Keratinocyte (primary cell): Measurements from ENCODE around the gene NPTXR. TPM values are rescaled to one million over a fixed set of nuclear protein-coding genes. Genes with fewer than 3 reads are reported as not detected.

Source experiments
- DNase-seq: peaks from one replicate; pipeline ENCODE4 v3.0.0-alpha.2; 2011; ENCODE audit warnings: low read depth, missing footprints, low spot score
- FAIRE-seq: peaks from 2 replicates; lab custom pipeline; 2011; peaks lifted over from hg19 to GRCh38; lab: Jason Lieb, UNC
- H2AFZ ChIP-seq: 2 replicates; pipeline ENCODE4 v1.6.0; 2012; ENCODE audit warnings: low read length, control low read depth, inconsistent platforms; ENCODE audit not compliant: control insufficient read depth
- H3K27ac ChIP-seq: 2 replicates; pipeline ENCODE4 v1.5.1; 2011; ENCODE audit warnings: low read length; ENCODE audit not compliant: control insufficient read depth, insufficient read depth
- H3K27me3 ChIP-seq: 3 replicates; pipeline ENCODE4 v1.6.0; 2011; ENCODE audit warnings: low read length; ENCODE audit not compliant: control insufficient read depth, insufficient read depth; ENCODE audit errors: extremely low read depth
- H3K36me3 ChIP-seq, 2 experiments: 2 replicates in 1 of 2; 3 replicates in 1 of 2; pipeline ENCODE4 v1.5.1; 2011; ENCODE audit warnings: low read length in 2 of 2, mild to moderate bottlenecking in 1 of 2; ENCODE audit not compliant: control insufficient read depth in 2 of 2, insufficient read depth in 2 of 2; ENCODE audit errors: extremely low read depth in 1 of 2
- H3K4me1 ChIP-seq: 3 replicates; pipeline ENCODE4 v1.5.1; 2011; ENCODE audit warnings: low read length; ENCODE audit not compliant: control insufficient read depth, insufficient read depth; ENCODE audit errors: extremely low read depth
- H3K4me2 ChIP-seq: 3 replicates; pipeline ENCODE4 v1.6.0; 2011; ENCODE audit warnings: low read depth, low read length; ENCODE audit not compliant: control insufficient read depth, insufficient read depth; ENCODE audit errors: extremely low read depth
- H3K4me3 ChIP-seq, 3 experiments: fragments of 200-600 bp in 1 of 3; sonication (generic) in 1 of 3; 2 replicates in 2 of 3; 3 replicates in 1 of 3; pipeline ENCODE4 v1.5.1; 2011 to 2016; ENCODE audit warnings: low read length in 3 of 3, mild to moderate bottlenecking in 3 of 3, control low read depth in 2 of 3, inconsistent platforms in 1 of 3, low read depth in 1 of 3, mixed read lengths in 1 of 3, mixed run types in 1 of 3, moderate library complexity in 1 of 3; ENCODE audit not compliant: control insufficient read depth in 2 of 3, insufficient read depth in 2 of 3; ENCODE audit errors: extremely low read depth in 1 of 3
- H3K79me2 ChIP-seq: 2 replicates; pipeline ENCODE4 v1.6.0; 2012; ENCODE audit warnings: low read length; ENCODE audit not compliant: control insufficient read depth, insufficient read depth
- H3K9ac ChIP-seq: 3 replicates; pipeline ENCODE4 v1.6.0; 2011; ENCODE audit warnings: low read length; ENCODE audit not compliant: control insufficient read depth, insufficient read depth; ENCODE audit errors: extremely low read depth
- H3K9me1 ChIP-seq: 3 replicates; pipeline ENCODE4 v1.6.0; 2011; ENCODE audit warnings: low read length; ENCODE audit not compliant: control insufficient read depth, insufficient read depth; ENCODE audit errors: extremely low read depth
- H3K9me3 ChIP-seq: 2 replicates; pipeline ENCODE4 v1.5.1; 2012; ENCODE audit warnings: low read depth, low read length; ENCODE audit not compliant: control insufficient read depth
- H4K20me1 ChIP-seq: 3 replicates; pipeline ENCODE4 v1.6.0; 2011; ENCODE audit warnings: low read length; ENCODE audit not compliant: control insufficient read depth, insufficient read depth; ENCODE audit errors: extremely low read depth
- EZH2 ChIP-seq: IDR thresholded peaks from one replicate; pipeline ENCODE4 v1.6.1; 2012; ENCODE audit warnings: inconsistent platforms, mild to moderate bottlenecking, low read length, moderate library complexity
- dilution Hi-C: fragments of 300-500 bp; cut with MboI; formaldehyde crosslinking; loops from one replicate; pipeline ENCODE4 v1.7.0; 2020; ENCODE audit warnings: low sequenced_read_pairs; ENCODE audit not compliant: extremely low pct_ligation_motif_present
- polyA plus RNA-seq, 5 experiments: library from polyadenylated mRNA; depleted of rRNA in 3 of 5; stranded (reverse) in 3 of 5; stranded (forward) in 1 of 5; unstranded in 1 of 5; fragments of >200 nt; gene quantifications; 1 replicate in 1 of 5; 2 replicates in 3 of 5; 3 replicates in 1 of 5; pipeline versions ENCODE4 v1.2.1 to v1.2.3, GENCODE V29; 2011 to 2012; ENCODE audit warnings: missing spikeins in 2 of 5, low read depth in 1 of 5, low replicate concordance in 1 of 5
- TF ChIP-seq, protein P1 (sequence below), 3 experiments: IDR thresholded peaks in 1 of 3; conservative IDR thresholded peaks in 1 of 3; optimal IDR thresholded peaks in 1 of 3; 2 replicates in 2 of 3; 3 replicates in 1 of 3; pipeline versions ENCODE3 to v1.5.1; 2011; ENCODE audit warnings: low read length in 3 of 3, mild to moderate bottlenecking in 3 of 3, moderate library complexity in 2 of 3, control low read depth in 1 of 3, inconsistent platforms in 1 of 3; ENCODE audit not compliant: insufficient read depth in 2 of 3; ENCODE audit errors: extremely low read depth in 1 of 3

Gene NPTXR
- polyA plus RNA-seq, 1 donor (not counting 4 experiments of a cell fraction or from before 2014, with no cell fraction given): 0.03 TPM

DNA sequence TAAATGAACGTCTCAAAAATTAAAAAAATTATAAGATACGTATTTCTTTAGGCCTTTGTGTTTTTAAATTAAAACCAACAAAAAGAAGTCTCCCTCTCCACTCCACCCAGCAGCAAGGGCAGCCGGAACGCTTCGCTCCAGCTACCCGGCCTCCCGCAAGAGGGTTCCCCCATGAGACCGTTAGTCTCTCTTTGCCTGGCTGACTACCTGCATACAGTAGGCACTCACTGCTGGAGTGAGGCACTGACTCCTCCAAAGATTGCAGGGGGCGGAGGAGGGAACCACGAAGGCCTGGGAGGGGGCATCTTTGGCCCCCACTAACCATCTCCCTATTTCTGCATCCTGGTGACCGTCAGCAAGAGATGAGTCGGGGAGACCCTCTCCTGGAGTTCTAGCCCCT is 18.1 kb upstream of the NPTXR start:
- Histone ChIP-seq H3K9ac (no peak overlapping the region), H3K4me1 (peaks cover 8% of the 10 kb centered on the region), H3K27ac (no peak overlapping the region), H3K9me1 (no peaks in the 10 kb centered on the region), H2AFZ (no peak overlapping the region), H3K9me3 (no peaks in the 10 kb centered on the region), H3K79me2 (no peaks in the 10 kb centered on the region), H3K4me3 (no peak overlapping the region), H3K4me2 (no peak overlapping the region), H4K20me1 (no peaks in the 10 kb centered on the region), H3K36me3 (no peaks in the 10 kb centered on the region), H3K27me3 (no peaks in the 10 kb centered on the region)
- no peak for DNase-seq
- TF ChIP-seq, protein P1, sequence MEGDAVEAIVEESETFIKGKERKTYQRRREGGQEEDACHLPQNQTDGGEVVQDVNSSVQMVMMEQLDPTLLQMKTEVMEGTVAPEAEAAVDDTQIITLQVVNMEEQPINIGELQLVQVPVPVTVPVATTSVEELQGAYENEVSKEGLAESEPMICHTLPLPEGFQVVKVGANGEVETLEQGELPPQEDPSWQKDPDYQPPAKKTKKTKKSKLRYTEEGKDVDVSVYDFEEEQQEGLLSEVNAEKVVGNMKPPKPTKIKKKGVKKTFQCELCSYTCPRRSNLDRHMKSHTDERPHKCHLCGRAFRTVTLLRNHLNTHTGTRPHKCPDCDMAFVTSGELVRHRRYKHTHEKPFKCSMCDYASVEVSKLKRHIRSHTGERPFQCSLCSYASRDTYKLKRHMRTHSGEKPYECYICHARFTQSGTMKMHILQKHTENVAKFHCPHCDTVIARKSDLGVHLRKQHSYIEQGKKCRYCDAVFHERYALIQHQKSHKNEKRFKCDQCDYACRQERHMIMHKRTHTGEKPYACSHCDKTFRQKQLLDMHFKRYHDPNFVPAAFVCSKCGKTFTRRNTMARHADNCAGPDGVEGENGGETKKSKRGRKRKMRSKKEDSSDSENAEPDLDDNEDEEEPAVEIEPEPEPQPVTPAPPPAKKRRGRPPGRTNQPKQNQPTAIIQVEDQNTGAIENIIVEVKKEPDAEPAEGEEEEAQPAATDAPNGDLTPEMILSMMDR (optimal IDR thresholded peaks at IDR 0.05 in 1 of 3, IDR thresholded peaks at IDR 0.05 in 1 of 3, conservative IDR thresholded peaks at IDR 0.05 in 1 of 3; ENCODE audit: extremely low read depth in 1 of 3, insufficient read depth in 2 of 3, low read length in 3 of 3): no peak
- no peak for TF ChIP-seq EZH2
- dilution Hi-C loops: no loop called here
- FAIRE-seq: no peak

DNA sequence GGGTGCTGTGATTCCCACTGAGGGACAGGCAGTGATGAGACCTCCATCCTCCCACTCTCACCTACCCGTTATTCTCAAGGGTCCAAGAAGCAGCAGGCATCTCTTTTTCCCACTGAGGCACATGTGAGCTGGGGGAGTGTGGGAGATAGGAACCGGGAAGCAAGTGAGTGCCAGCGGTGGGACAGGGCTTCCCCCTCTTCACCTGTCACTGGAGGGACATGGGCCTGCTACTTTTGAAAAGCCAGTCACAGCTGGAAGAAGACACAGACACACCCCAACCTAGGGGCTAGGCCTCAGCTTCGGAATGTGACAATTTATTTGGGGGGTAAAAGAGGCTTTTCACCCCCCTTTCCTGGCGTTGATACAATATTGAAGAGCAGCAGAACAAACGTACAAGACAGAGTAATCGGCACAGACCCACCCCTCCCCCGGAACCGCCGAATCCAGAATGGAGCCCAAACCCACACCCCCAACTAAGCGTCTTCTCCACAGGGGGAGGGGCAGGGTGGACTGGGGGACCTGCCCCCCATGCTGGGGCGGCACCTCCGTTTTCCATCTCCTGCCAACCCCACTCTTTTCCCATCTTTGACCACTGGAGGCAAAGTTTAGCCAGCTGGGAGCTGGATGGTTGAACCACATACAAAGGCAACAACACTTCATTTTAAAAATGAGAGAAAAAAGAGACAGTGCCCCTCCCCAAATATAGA is 17.5 kb upstream of the NPTXR start:
- Histone ChIP-seq H2AFZ (no peak overlapping the region), H3K9ac (no peak overlapping the region), H3K79me2 (no peaks in the 10 kb centered on the region), H3K9me1 (no peaks in the 10 kb centered on the region), H3K36me3 (no peaks in the 10 kb centered on the region), H3K4me1 (peaks cover 8% of the 10 kb centered on the region), H3K9me3 (no peaks in the 10 kb centered on the region), H4K20me1 (no peaks in the 10 kb centered on the region), H3K27me3 (no peaks in the 10 kb centered on the region), H3K4me2 (no peak overlapping the region), H3K4me3 (no peak overlapping the region), H3K27ac (no peak overlapping the region)
- DNase-seq (no peak), FAIRE-seq (no peak)
- TF ChIP-seq, protein P1 (optimal IDR thresholded peaks at IDR 0.05 in 1 of 3, IDR thresholded peaks at IDR 0.05 in 1 of 3, conservative IDR thresholded peaks at IDR 0.05 in 1 of 3; ENCODE audit: extremely low read depth in 1 of 3, insufficient read depth in 2 of 3, low read length in 3 of 3): peak in 1 of 3 experiments; percentile 9
- TF ChIP-seq EZH2: no peak
- dilution Hi-C loops: no loop called here
